OCI-LY1 (cell line): ENCODE results near the gene MTFMT.

Experiments
- H2AFZ ChIP-seq: fragments of 200-600 bp; sonication (generic), shearing (Covaris generic); 2 replicates; pipeline ENCODE4 v1.6.0; 2014; ENCODE audit warnings: antibody characterized with exemption, mild to moderate bottlenecking, low read length
- H3F3A ChIP-seq: fragments of 200-600 bp; sonication (generic), shearing (Covaris generic); 2 replicates; pipeline ENCODE4 v1.6.0; 2014; ENCODE audit warnings: mild to moderate bottlenecking, antibody characterized with exemption, low read length, moderate library complexity; ENCODE audit not compliant: insufficient read depth
- H3K27ac ChIP-seq: fragments of 200-600 bp; sonication (generic); 2 replicates; pipeline ENCODE4 v1.5.1; 2014; ENCODE audit warnings: low read length, mixed run types, mild to moderate bottlenecking, low read depth; ENCODE audit not compliant: poor library complexity, severe bottlenecking
- H3K27me3 ChIP-seq: fragments of 200-600 bp; sonication (generic); 2 replicates; pipeline ENCODE4 v1.6.0; 2014; ENCODE audit warnings: antibody characterized with exemption, mild to moderate bottlenecking, low read length, moderate library complexity; ENCODE audit not compliant: insufficient read depth
- H3K36me3 ChIP-seq: fragments of 200-600 bp; sonication (generic); 2 replicates; pipeline ENCODE4 v1.6.1; 2014; ENCODE audit warnings: mild to moderate bottlenecking, antibody characterized with exemption, low read length, moderate library complexity, mixed read lengths; ENCODE audit not compliant: insufficient read depth
- H3K4me1 ChIP-seq: fragments of 200-600 bp; sonication (generic); 2 replicates; pipeline ENCODE4 v1.5.1; 2014; ENCODE audit warnings: mild to moderate bottlenecking, low read length, moderate library complexity; ENCODE audit not compliant: insufficient read depth, severe bottlenecking
- H3K4me2 ChIP-seq: fragments of 200-600 bp; sonication (generic), shearing (Covaris generic); 2 replicates; pipeline ENCODE4 v1.6.1; 2014; ENCODE audit warnings: low read length
- H3K4me3 ChIP-seq: fragments of 200-600 bp; sonication (generic); 2 replicates; pipeline ENCODE4 v1.5.1; 2014; ENCODE audit warnings: low read length, low read depth, mild to moderate bottlenecking, mixed read lengths; ENCODE audit not compliant: poor library complexity, severe bottlenecking
- H3K79me2 ChIP-seq: fragments of 200-600 bp; shearing (Covaris generic); 2 replicates; pipeline ENCODE4 v1.6.1; 2016; ENCODE audit warnings: mixed run types, low read length, mixed read lengths; ENCODE audit not compliant: insufficient read depth
- H3K9ac ChIP-seq: fragments of 200-600 bp; sonication (generic), shearing (Covaris generic); 2 replicates; pipeline ENCODE4 v1.6.1; 2014; ENCODE audit warnings: mild to moderate bottlenecking, low read length, mixed read lengths
- H3K9me2 ChIP-seq: fragments of 200-600 bp; sonication (generic), shearing (Covaris generic); 2 replicates; pipeline ENCODE4 v1.6.1; 2014; ENCODE audit warnings: low read depth, mild to moderate bottlenecking, low read length, mixed read lengths
- H3K9me3 ChIP-seq: fragments of 200-600 bp; shearing (Covaris generic); 2 replicates; pipeline ENCODE4 v1.6.1; 2014; ENCODE audit warnings: low read length, mixed read lengths
- H4K20me1 ChIP-seq: fragments of 200-600 bp; sonication (generic), shearing (Covaris generic); 2 replicates; pipeline ENCODE4 v1.6.0; 2016; ENCODE audit warnings: mild to moderate bottlenecking, low read length; ENCODE audit not compliant: insufficient read depth
- CTCF ChIP-seq: fragments of 200-600 bp; sonication (generic), shearing (Covaris generic); IDR thresholded peaks from 2 replicates; pipeline ENCODE4 v1.5.1; 2017; ENCODE audit warnings: mild to moderate bottlenecking, antibody characterized with exemption, low read length, moderate library complexity, mixed read lengths
- EZH2 ChIP-seq: fragments of 200-600 bp; sonication (generic), shearing (Covaris generic); IDR thresholded peaks from 2 replicates; pipeline ENCODE4 v1.8.0; 2017; ENCODE audit warnings: borderline replicate concordance, mixed run types, mild to moderate bottlenecking, antibody characterized with exemption, low read length, moderate library complexity, mixed read lengths

The MTFMT gene

GRCh38 chr15:64982472-64982871 is 47.0 kb downstream of the MTFMT start:
- H4K20me1 ChIP-seq: no peaks in the 10 kb centered on the region
- no peak for TF ChIP-seq EZH2
- TF ChIP-seq CTCF: no peak
- peaks cover 14% of the 10 kb centered on the region for H3K79me2 ChIP-seq
- peaks cover 32% of the 10 kb centered on the region for H3K4me1 ChIP-seq
- no peaks in the 10 kb centered on the region for H3F3A ChIP-seq
- H3K9me2 ChIP-seq: no peaks in the 10 kb centered on the region
- H3K4me3 ChIP-seq: no peak overlapping the region
- no peak overlapping the region for H3K4me2 ChIP-seq
- H3K36me3 ChIP-seq: peaks cover 54% of the 10 kb centered on the region
- H3K27ac ChIP-seq: no peak overlapping the region
- H3K9me3 ChIP-seq: no peaks in the 10 kb centered on the region
- H2AFZ ChIP-seq: no peak overlapping the region
- no peaks in the 10 kb centered on the region for H3K27me3 ChIP-seq
- no peak overlapping the region for H3K9ac ChIP-seq

GRCh38 chr15:64981812-64982431 is 47.5 kb downstream of the MTFMT start:
- H3F3A ChIP-seq: no peaks in the 10 kb centered on the region
- no peaks in the 10 kb centered on the region for H4K20me1 ChIP-seq
- H2AFZ ChIP-seq: no peak overlapping the region
- H3K27me3 ChIP-seq: no peaks in the 10 kb centered on the region
- no peak overlapping the region for H3K4me2 ChIP-seq
- H3K36me3 ChIP-seq: peaks cover 60% of the 10 kb centered on the region
- peaks cover 27% of the 10 kb centered on the region for H3K4me1 ChIP-seq
- H3K4me3 ChIP-seq: no peak overlapping the region
- no peaks in the 10 kb centered on the region for H3K9me3 ChIP-seq
- no peak overlapping the region for H3K27ac ChIP-seq
- H3K79me2 ChIP-seq: peaks cover 13% of the 10 kb centered on the region; the same call in 1 of the 2 replicates
- no peak overlapping the region for H3K9ac ChIP-seq
- no peaks in the 10 kb centered on the region for H3K9me2 ChIP-seq
- no peak for TF ChIP-seq EZH2
- no peak for TF ChIP-seq CTCF

GRCh38 chr15:64979252-64979710 is 50.2 kb downstream of the MTFMT start:
- H3K4me2 ChIP-seq: no peak overlapping the region
- no peaks in the 10 kb centered on the region for H4K20me1 ChIP-seq
- H2AFZ ChIP-seq: no peak overlapping the region

More at GRCh38 chr15:64979252-64979710, 50.2 kb downstream of the MTFMT start:
- Histone ChIP-seq H3F3A (no peaks in the 10 kb centered on the region), H3K79me2 (0 out of 2 replicates have a peak, but pooled peaks cover 4% of the 10 kb centered on the region), H3K27ac (no peak overlapping the region), H3K9me2 (no peaks in the 10 kb centered on the region), H3K36me3 (peaks cover 83% of the 10 kb centered on the region), H3K9me3 (no peaks in the 10 kb centered on the region), H3K27me3 (no peaks in the 10 kb centered on the region), H3K9ac (no peak overlapping the region), H3K4me3 (no peak overlapping the region), H3K4me1 (peaks cover 5% of the 10 kb centered on the region)
- TF ChIP-seq CTCF (no peak), EZH2 (no peak)
